Measurements from ENCODE around the gene NDUFS3. TPM values are rescaled to one million over a fixed set of nuclear protein-coding genes. Genes with fewer than 3 reads are reported as not detected.

NDUFS3 gene
- total and polyA plus RNA-seq, 8 donors, result 28.6 to 210 (median 114) TPM

DNA sequence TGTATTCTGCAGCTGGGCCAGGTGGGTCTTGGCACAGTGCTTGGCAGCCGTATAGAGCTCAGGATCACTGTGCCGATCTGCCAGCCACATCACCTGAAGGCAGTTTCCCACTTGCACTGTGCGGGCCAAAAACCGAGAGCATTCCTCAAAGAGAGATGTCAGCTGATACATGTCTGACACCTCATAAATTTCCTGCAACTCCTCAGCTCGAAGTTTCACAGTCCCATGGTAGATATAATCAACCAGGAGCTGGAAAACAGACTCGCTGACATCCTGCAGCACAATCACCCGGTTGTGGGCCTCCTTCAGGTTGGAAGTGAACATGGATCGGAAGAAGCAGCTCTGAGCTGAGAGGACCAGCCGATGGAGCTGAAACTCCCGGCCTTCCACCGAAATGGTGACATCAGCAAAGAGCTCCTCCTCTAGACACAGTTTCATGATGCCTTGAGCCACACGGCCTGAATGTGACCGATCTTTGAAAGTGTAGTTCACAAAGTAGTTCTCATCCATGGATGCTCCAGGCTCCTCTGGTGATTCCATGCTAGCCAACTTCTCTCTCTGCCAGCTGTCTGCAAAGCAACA, 1.3 kb upstream of the NDUFS3 start:
- Histone ChIP-seq H3K36me3 (peaks cover 37 to 75% (median 67%) of the 10 kb centered on the region in 4 donors), H3K4me3 (peak overlapping the region in 3 of 4 donors; percentile 80 to 100 (median 92)), H3K4me1 (peaks cover 20 to 53% (median 45%) of the 10 kb centered on the region in 4 donors), H3K27ac (peak overlapping the region in 1 of 5 donors; percentile 90), H3K27me3 (no peaks in the 10 kb centered on the region), H3K9me3 (no peaks in the 10 kb centered on the region)
- no peak for TF ChIP-seq POLR2A (IDR thresholded peaks at IDR 0.05)
- TF ChIP-seq, protein P1, sequence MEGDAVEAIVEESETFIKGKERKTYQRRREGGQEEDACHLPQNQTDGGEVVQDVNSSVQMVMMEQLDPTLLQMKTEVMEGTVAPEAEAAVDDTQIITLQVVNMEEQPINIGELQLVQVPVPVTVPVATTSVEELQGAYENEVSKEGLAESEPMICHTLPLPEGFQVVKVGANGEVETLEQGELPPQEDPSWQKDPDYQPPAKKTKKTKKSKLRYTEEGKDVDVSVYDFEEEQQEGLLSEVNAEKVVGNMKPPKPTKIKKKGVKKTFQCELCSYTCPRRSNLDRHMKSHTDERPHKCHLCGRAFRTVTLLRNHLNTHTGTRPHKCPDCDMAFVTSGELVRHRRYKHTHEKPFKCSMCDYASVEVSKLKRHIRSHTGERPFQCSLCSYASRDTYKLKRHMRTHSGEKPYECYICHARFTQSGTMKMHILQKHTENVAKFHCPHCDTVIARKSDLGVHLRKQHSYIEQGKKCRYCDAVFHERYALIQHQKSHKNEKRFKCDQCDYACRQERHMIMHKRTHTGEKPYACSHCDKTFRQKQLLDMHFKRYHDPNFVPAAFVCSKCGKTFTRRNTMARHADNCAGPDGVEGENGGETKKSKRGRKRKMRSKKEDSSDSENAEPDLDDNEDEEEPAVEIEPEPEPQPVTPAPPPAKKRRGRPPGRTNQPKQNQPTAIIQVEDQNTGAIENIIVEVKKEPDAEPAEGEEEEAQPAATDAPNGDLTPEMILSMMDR (IDR thresholded peaks at IDR 0.05), result no peak
- TF ChIP-seq EP300 (IDR thresholded peaks at IDR 0.05), result no peak
- no peak for TF ChIP-seq POLR2AphosphoS5 (IDR thresholded peaks at IDR 0.05)
- 70 to 82% (median 80%) methylated on average over 9 to 13 of the region's 13 CpGs for WGBS, 5 donors
- DNase-seq, result no peak
- intact Hi-C loops (cut with DNase I; ENCODE audit: low total_unique reads), result no loop called here

DNA sequence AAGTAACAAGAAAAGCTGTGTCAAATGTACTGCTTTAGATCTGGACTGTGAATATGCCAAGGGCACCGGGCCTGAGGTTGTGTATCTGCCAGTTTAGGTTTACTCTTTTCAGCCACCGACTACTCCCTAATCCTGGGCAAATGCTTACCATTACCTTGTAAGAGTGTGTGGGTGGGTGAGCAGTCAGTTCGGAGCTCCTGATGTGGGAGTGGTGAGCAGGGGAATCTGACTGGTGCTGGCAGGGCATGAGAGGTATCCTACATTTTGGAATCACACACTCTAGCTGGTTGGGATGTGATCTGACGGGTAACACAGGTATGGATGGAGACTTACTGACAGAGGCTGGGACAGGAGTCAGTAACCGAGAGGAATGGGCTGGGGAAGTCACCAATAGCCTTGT, 5.0 kb downstream of the NDUFS3 start:
- H3K27ac ChIP-seq, result no peak overlapping the region
- no peak overlapping the region for H3K4me3 ChIP-seq
- H3K9me3 ChIP-seq, result no peaks in the 10 kb centered on the region
- H3K27me3 ChIP-seq, result peaks cover 0 to 1% (median 0%) of the 10 kb centered on the region in 3 donors
- TF ChIP-seq EP300 (IDR thresholded peaks at IDR 0.05), result no peak
- TF ChIP-seq POLR2A (IDR thresholded peaks at IDR 0.05), result no peak
- no peak for TF ChIP-seq POLR2AphosphoS5 (IDR thresholded peaks at IDR 0.05)
- TF ChIP-seq, protein P1 (IDR thresholded peaks at IDR 0.05), result no peak
- intact Hi-C loops (cut with DNase I; ENCODE audit: low total_unique reads), result no loop called here
- H3K36me3 ChIP-seq, result peaks cover 41 to 65% (median 55%) of the 10 kb centered on the region in 4 donors
- WGBS, 5 donors, result 87 to 95% (median 91%) methylated on average over 5 of the region's 5 CpGs
- H3K4me1 ChIP-seq, result peaks cover 5 to 20% (median 18%) of the 10 kb centered on the region in 4 donors
- no peak for DNase-seq

DNA sequence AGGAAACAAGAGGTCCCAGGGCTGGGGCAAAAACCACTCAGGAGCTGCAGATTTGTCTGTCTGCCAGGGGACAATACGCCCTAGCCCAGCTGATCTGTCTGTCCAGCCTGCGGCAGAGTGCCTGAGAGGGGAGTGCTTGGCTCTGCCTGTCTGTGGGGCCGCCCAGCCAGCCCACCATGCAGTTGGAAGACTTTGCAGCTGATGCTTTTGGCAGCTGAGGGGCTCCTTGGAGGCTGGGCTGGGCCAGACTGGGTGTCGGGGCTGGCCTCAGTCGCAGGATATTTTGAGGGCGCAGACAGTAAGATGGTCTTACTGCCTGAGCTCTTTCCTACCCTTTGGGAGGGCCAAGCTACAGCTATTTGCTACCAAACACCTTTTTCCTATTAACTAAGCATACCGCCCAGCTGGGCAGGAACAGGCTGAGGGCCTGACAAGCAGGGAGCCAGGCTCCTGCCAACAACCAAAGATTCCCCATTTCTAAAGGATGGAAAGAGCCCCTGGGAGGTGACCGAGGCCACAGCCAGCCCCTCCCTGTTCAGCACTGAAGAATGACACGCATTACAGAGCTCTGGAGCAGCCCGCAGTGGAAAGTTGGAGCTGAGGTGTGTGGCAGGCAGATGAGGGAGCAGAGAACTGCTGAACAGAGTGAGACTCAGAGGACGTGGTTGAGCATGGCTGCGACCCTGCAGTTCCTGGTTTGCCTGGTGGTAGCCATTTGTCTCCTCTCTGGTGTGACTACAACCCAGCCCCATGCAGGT, 7.4 kb downstream of the NDUFS3 start, which contains the start of gene FAM180B:
Gene FAM180B, plus strand, starts transcription at position 581 of the 758 bp plus-strand sequence. Its CDS starts 91 bp downstream, at position 672.
- no peak for TF ChIP-seq EP300 (IDR thresholded peaks at IDR 0.05)
- TF ChIP-seq, protein P1 (IDR thresholded peaks at IDR 0.05), result no peak
- no peak for TF ChIP-seq POLR2A (IDR thresholded peaks at IDR 0.05)
- TF ChIP-seq POLR2AphosphoS5 (IDR thresholded peaks at IDR 0.05), result no peak
- H3K4me1 ChIP-seq, result peaks cover 0 to 18% (median 8%) of the 10 kb centered on the region in 4 donors
- no peak for DNase-seq
- H3K27ac ChIP-seq, result peak within 1 kb of the TSS in 1 of 5 donors; percentile 0
- intact Hi-C loops (cut with DNase I; ENCODE audit: low total_unique reads), result no loop called here
- 71 to 80% (median 75%) methylated on average over 8 to 12 of the region's 12 CpGs for WGBS, 5 donors
- peaks cover 0 to 26% (median 12%) of the 10 kb centered on the region in 3 donors for H3K27me3 ChIP-seq
- no peaks in the 10 kb centered on the region for H3K9me3 ChIP-seq
- no peak within 1 kb of the TSS for H3K4me3 ChIP-seq
- H3K36me3 ChIP-seq, result peaks cover 38 to 54% (median 45%) of the 10 kb centered on the region in 4 donors

DNA sequence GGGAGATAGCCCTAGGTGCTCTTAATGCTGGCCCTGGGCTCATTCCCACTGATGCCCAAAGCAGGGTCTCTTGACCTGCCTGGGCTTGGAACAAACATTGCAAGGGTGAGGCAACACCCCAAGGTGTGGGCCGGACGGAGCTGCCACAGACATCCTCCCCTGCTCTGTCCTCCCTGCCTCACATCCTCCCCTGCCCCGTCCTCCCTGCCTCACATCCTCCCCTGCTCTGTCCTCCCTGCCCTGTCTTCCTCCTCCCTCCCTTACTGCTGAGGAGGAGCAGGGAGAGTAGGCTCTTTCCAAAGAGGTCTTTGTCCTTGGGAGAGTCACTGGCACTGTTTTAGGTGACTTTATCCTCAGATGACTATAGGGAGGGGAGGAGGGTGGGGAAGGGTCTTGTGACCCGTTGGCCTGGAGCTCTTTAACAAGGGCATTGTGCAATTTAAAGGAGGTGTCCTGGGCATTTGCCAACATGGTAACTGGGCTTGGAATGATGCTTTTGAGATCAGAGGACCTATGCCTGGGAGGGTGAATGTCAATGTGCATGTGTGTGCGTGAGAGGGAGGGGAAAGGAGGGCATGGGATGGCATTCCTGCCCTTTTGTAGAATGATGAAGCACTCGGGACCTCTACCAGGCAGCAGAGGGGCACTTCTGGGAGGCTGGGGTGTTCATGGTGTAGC, 8.3 kb downstream of the NDUFS3 start:
- intact Hi-C loops (cut with DNase I; ENCODE audit: low total_unique reads), result no loop called here
- no peaks in the 10 kb centered on the region for H3K9me3 ChIP-seq
- peaks cover 0 to 12% (median 8%) of the 10 kb centered on the region in 4 donors for H3K4me1 ChIP-seq
- no peak for TF ChIP-seq POLR2AphosphoS5 (IDR thresholded peaks at IDR 0.05)
- TF ChIP-seq EP300 (IDR thresholded peaks at IDR 0.05), result no peak
- no peak for TF ChIP-seq POLR2A (IDR thresholded peaks at IDR 0.05)
- TF ChIP-seq, protein P1 (IDR thresholded peaks at IDR 0.05), result no peak
- no peak for DNase-seq
- H3K27me3 ChIP-seq, result peaks cover 0 to 35% (median 12%) of the 10 kb centered on the region in 3 donors
- peaks cover 29 to 45% (median 36%) of the 10 kb centered on the region in 4 donors for H3K36me3 ChIP-seq
- peak overlapping the region in 1 of 5 donors; percentile 0 for H3K27ac ChIP-seq
- H3K4me3 ChIP-seq, result no peak overlapping the region
- WGBS, 5 donors, result 69 to 75% (median 73%) methylated on average over 6 of the region's 6 CpGs
